MG63 (cell line): ENCODE results near the gene MAGEA4. TPM values are rescaled to one million over a fixed set of nuclear protein-coding genes. Genes with fewer than 3 reads are reported as not detected.

Experiments used
- total RNA-seq: library from RNA; depleted of rRNA; stranded (reverse); fragments of >200 nt; shearing (Covaris generic); gene quantifications from 2 replicates; pipeline ENCODE4 v1.2.3, GENCODE V29; 2014; ENCODE audit warnings: low replicate concordance; rRNA removed

MAGEA4 gene
- total RNA-seq, 1 experiment from 2014 or later = not detected

Other genes starting within 250 kb of the MAGEA4 start
- gene PRRG3, start 217.4 kb upstream of the MAGEA4 start, total RNA-seq = not detected in 2 replicates
- not detected in 2 replicates for gene FATE1, start 196.9 kb upstream of the MAGEA4 start, total RNA-seq
- gene CNGA2, start 178.1 kb upstream of the MAGEA4 start, total RNA-seq = not detected in 2 replicates
- gene GABRE, start 61.8 kb downstream of the MAGEA4 start, total RNA-seq = 27.9 and 32.4 TPM in 2 replicates
- gene MAGEA10, start 225.7 kb downstream of the MAGEA4 start, total RNA-seq = not detected in 2 replicates